Measurements from ENCODE around the gene CLOCK.

DNA sequence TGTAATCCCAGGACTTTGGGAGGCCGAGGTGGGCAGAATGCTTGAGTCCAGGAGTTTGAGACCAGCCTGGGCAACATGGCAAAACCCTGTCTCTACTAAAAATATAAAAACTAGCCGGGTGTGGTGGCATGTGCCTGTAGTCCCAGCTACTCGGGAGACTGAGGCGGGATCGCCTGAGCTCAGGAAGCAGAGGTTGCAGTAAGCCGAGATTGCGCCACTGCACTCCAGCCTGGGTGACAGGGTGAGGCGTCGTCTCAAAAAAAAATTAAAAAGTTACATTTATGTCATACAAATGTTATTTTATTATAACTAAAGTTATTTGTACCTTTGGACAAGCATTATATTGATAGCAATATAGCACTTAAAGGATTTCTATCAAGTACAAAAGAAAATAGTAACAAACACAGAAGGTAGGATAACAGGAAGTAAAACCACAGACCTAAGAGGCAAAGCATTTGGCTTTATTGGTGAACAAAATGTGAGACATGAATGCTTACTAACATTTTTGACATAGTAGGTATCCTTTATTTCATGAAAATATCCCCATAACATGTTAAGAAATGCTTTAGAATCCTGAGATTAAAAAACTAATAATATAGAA, 99.5 kb downstream of the CLOCK start:
- TF ChIP-seq, protein P1, sequence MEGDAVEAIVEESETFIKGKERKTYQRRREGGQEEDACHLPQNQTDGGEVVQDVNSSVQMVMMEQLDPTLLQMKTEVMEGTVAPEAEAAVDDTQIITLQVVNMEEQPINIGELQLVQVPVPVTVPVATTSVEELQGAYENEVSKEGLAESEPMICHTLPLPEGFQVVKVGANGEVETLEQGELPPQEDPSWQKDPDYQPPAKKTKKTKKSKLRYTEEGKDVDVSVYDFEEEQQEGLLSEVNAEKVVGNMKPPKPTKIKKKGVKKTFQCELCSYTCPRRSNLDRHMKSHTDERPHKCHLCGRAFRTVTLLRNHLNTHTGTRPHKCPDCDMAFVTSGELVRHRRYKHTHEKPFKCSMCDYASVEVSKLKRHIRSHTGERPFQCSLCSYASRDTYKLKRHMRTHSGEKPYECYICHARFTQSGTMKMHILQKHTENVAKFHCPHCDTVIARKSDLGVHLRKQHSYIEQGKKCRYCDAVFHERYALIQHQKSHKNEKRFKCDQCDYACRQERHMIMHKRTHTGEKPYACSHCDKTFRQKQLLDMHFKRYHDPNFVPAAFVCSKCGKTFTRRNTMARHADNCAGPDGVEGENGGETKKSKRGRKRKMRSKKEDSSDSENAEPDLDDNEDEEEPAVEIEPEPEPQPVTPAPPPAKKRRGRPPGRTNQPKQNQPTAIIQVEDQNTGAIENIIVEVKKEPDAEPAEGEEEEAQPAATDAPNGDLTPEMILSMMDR (IDR thresholded peaks at IDR 0.05): no peak
- TF ChIP-seq POLR2A (IDR thresholded peaks at IDR 0.05) (no peak), POLR2AphosphoS5 (IDR thresholded peaks at IDR 0.05) (no peak)
